ENCODE data around the gene EHD4. TPM values are rescaled to one million over a fixed set of nuclear protein-coding genes. Genes with fewer than 3 reads are reported as not detected.

Gene EHD4
- total and polyA plus RNA-seq, 9 donors = 8.8 to 23.3 (median 13.7) TPM

- peaks cover 14% of the 10 kb centered on the region for H3K4me1 ChIP-seq (ENCODE audit: insufficient read depth)
- H3K9me3 ChIP-seq = no peaks in the 10 kb centered on the region
- H3K4me3 ChIP-seq = no peak overlapping the region
- no peak overlapping the region for H3K27ac ChIP-seq
- no peak for TF ChIP-seq POLR2A (IDR thresholded peaks at IDR 0.05)
- no peak for TF ChIP-seq CTCF (IDR thresholded peaks at IDR 0.05)
- no peak for TF ChIP-seq EP300 (IDR thresholded peaks at IDR 0.05)
- 94 to 100% (median 100%) methylated on average over 1 of the region's 1 CpG for WGBS, 3 donors
- H3K36me3 ChIP-seq = no peaks in the 10 kb centered on the region
- intact Hi-C loops (cut with DNase I) = no loop called here
- DNase-seq = no peak
- H3K27me3 ChIP-seq = no peaks in the 10 kb centered on the region
Observed at GRCh38 chr15:41895957-41896356, 76.4 kb downstream of the EHD4 start.

- 92 to 94% (median 93%) methylated on average over 11 of the region's 11 CpGs for WGBS, 3 donors
- H3K4me3 ChIP-seq = no peak overlapping the region
- H3K27ac ChIP-seq = peak overlapping the region in 1 of 2 donors; percentile 71
- no peak for TF ChIP-seq EP300 (IDR thresholded peaks at IDR 0.05)
- TF ChIP-seq POLR2A (IDR thresholded peaks at IDR 0.05) = no peak
- TF ChIP-seq CTCF (IDR thresholded peaks at IDR 0.05) = no peak
- no peaks in the 10 kb centered on the region for H3K27me3 ChIP-seq
- H3K4me1 ChIP-seq (ENCODE audit: insufficient read depth) = peaks cover 14% of the 10 kb centered on the region
- no peaks in the 10 kb centered on the region for H3K9me3 ChIP-seq
- H3K36me3 ChIP-seq = no peaks in the 10 kb centered on the region
- intact Hi-C loops (cut with DNase I) = no loop called here
- no peak for DNase-seq
Observed at GRCh38 chr15:41895491-41895890, 76.9 kb downstream of the EHD4 start.

GRCh38 chr15:41894791-41895463 is 77.4 kb downstream of the EHD4 start:
- Histone ChIP-seq H3K27ac (peak overlapping the region in 1 of 2 donors; percentile 71), H3K27me3 (no peaks in the 10 kb centered on the region), H3K4me3 (no peak overlapping the region), H3K36me3 (no peaks in the 10 kb centered on the region), H3K4me1 (ENCODE audit: insufficient read depth) (peaks cover 14% of the 10 kb centered on the region), H3K9me3 (no peaks in the 10 kb centered on the region)
- TF ChIP-seq CTCF (IDR thresholded peaks at IDR 0.05) (no peak), EP300 (IDR thresholded peaks at IDR 0.05) (no peak), POLR2A (IDR thresholded peaks at IDR 0.05) (no peak)
- 12 to 22% (median 14%) methylated on average over 15 to 24 of the region's 24 CpGs for WGBS, 3 donors
- DNase-seq = peak; percentile 79 to 81 (median 80)
- intact Hi-C loops (cut with DNase I) = no loop called here

GRCh38 chr15:41894251-41894790 is 78.0 kb downstream of the EHD4 start:
- H3K4me1 ChIP-seq (ENCODE audit: insufficient read depth) = peaks cover 12% of the 10 kb centered on the region
- intact Hi-C loops (cut with DNase I) = no loop called here
- no peak for DNase-seq
- H3K36me3 ChIP-seq = no peaks in the 10 kb centered on the region
- no peak overlapping the region for H3K4me3 ChIP-seq
- peak overlapping the region in 1 of 2 donors; percentile 71 for H3K27ac ChIP-seq
- H3K9me3 ChIP-seq = no peaks in the 10 kb centered on the region
- no peaks in the 10 kb centered on the region for H3K27me3 ChIP-seq
- WGBS, 3 donors = 52 to 66% (median 53%) methylated on average over 12 to 17 of the region's 17 CpGs
- TF ChIP-seq POLR2A (IDR thresholded peaks at IDR 0.05) (no peak), EP300 (IDR thresholded peaks at IDR 0.05) (no peak), CTCF (IDR thresholded peaks at IDR 0.05) (no peak)

Measured in ovary (tissue), 9 donors.